Choroid plexus epithelial cell (primary cell): ENCODE data around the gene ALDH1L2.

Source experiments
- DNase-seq: peaks from one replicate; pipeline ENCODE4 v3.0.0-alpha.2; 2010; ENCODE audit warnings: low read depth
- H3K4me3 ChIP-seq: 2 replicates; pipeline ENCODE4 v1.5.1; 2011; ENCODE audit warnings: low read depth, mild to moderate bottlenecking, control low read depth, low read length, moderate library complexity
- TF ChIP-seq, protein P1 (sequence below): conservative IDR thresholded peaks from 2 replicates; pipeline ENCODE4 v1.5.1; 2011; ENCODE audit warnings: low read depth, mild to moderate bottlenecking, control low read depth, inconsistent platforms, low read length, moderate library complexity

Gene ALDH1L2

DNA sequence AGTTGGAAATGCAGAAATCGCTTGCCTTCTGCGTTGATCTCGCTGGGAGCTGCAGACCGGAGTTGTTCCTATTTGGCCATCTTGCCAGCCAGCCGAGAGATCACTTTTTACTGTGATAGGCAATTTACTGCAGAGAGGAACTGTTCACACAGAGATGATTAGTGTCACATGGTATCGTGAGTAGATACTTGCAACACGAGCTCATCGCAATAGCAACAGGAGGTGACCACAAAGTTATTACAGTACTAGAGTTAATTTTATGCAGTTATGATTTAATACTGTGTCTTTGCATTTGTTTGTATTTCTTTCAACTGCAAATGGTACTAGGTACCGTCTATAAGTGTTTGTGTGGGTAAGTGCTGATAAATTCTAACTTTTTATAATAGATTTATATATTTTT lies 70.4 kb downstream of the ALDH1L2 start:
- peak; percentile 68 for DNase-seq
- TF ChIP-seq, protein P1, sequence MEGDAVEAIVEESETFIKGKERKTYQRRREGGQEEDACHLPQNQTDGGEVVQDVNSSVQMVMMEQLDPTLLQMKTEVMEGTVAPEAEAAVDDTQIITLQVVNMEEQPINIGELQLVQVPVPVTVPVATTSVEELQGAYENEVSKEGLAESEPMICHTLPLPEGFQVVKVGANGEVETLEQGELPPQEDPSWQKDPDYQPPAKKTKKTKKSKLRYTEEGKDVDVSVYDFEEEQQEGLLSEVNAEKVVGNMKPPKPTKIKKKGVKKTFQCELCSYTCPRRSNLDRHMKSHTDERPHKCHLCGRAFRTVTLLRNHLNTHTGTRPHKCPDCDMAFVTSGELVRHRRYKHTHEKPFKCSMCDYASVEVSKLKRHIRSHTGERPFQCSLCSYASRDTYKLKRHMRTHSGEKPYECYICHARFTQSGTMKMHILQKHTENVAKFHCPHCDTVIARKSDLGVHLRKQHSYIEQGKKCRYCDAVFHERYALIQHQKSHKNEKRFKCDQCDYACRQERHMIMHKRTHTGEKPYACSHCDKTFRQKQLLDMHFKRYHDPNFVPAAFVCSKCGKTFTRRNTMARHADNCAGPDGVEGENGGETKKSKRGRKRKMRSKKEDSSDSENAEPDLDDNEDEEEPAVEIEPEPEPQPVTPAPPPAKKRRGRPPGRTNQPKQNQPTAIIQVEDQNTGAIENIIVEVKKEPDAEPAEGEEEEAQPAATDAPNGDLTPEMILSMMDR, result no peak
- H3K4me3 ChIP-seq, result no peak overlapping the region

- TF ChIP-seq, protein P1, result no peak
- DNase-seq, result no peak
- no peak overlapping the region for H3K4me3 ChIP-seq
Observed at GRCh38 chr12:105001476-105001875, 82.8 kb downstream of the ALDH1L2 start.

GRCh38 chr12:104999347-104999685 lies 84.9 kb downstream of the ALDH1L2 start:
- no peak overlapping the region for H3K4me3 ChIP-seq
- TF ChIP-seq, protein P1, result no peak
- DNase-seq, result no peak

DNA sequence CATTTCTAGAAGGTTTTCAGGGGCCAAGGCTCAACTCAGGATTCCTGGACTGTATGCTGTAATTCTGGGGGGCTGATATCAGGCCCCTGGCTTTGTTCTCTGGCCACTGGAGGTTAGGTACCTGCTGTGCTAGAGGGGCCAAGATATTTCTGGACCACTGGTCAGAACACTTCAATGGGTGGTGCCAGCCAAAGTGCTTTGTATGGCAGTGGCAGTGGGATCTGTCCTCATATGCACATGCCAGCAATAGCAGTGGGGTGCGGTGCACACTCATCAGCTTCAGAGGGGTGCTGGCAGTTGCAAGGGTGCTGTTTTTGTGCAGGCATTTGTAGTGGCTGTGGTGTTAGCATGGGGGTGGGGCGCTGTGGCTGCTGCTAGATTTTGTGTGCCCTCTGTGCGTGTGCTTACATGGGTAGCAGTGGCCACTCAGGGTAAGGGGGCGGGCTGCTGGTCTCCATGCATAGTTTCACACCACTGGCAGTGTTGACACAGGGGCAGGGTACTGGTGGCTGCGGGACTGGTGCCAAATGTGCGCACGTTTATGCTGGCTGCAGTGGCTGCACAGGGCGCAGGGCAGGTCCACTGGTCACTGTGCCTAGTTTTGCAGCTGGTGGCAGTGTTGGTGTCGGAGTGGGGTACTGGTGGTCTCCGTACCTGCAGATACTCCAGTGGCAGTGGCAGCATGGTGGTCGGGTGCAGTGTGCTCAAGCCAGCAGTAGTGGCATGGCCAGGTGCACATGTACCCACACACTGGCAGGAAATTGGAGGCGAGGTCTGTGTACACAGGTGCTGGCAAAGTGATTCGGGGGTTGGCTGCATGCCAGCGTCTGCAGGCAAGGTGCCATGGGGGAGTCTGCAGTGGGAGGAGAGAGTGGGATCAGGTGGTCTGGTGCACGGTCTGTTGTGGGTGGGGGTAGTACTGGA lies 85.6 kb downstream of the ALDH1L2 start:
- DNase-seq, result no peak
- TF ChIP-seq, protein P1, result no peak
- H3K4me3 ChIP-seq, result no peak overlapping the region

- H3K4me3 ChIP-seq, result no peak overlapping the region
- no peak for DNase-seq
- TF ChIP-seq, protein P1, result no peak
Observed at GRCh38 chr12:104997541-104997940, 86.7 kb downstream of the ALDH1L2 start.

GRCh38 chr12:104994336-104994735 lies 89.9 kb downstream of the ALDH1L2 start:
- TF ChIP-seq, protein P1, result no peak
- no peak overlapping the region for H3K4me3 ChIP-seq
- DNase-seq, result no peak
